Osteoblast (primary cell): ENCODE results near the gene AARSD1. TPM values are rescaled to one million over a fixed set of nuclear protein-coding genes. Genes with fewer than 3 reads are reported as not detected.
A peak's percentile ranks its signal among the peaks of the same experiment; 100 is the strongest.

Experiments
- DNase-seq: peaks from one replicate; pipeline ENCODE4 v3.0.0; 2011; ENCODE audit warnings: low spot score, mixed read lengths; ENCODE audit not compliant: insufficient read length; ENCODE audit errors: missing footprints
- H2AFZ ChIP-seq: 2 replicates; pipeline ENCODE4 v1.6.0; 2011; ENCODE audit warnings: mild to moderate bottlenecking, low read length
- H3K27ac ChIP-seq: 2 replicates; pipeline ENCODE4 v1.5.1; 2011; ENCODE audit warnings: mild to moderate bottlenecking, low read depth, low read length, moderate library complexity
- H3K27me3 ChIP-seq: 2 replicates; pipeline ENCODE4 v1.6.0; 2012; ENCODE audit warnings: mild to moderate bottlenecking, control low read depth, inconsistent platforms, low read length, moderate library complexity; ENCODE audit not compliant: insufficient read depth
- H3K36me3 ChIP-seq: 2 replicates; pipeline ENCODE4 v1.5.1; 2011; ENCODE audit warnings: mild to moderate bottlenecking, low read length, control low read depth, moderate library complexity; ENCODE audit not compliant: insufficient read depth
- H3K4me1 ChIP-seq: 2 replicates; pipeline ENCODE4 v1.5.1; 2011; ENCODE audit warnings: mild to moderate bottlenecking, low read length, control low read depth, moderate library complexity; ENCODE audit not compliant: insufficient read depth
- H3K4me2 ChIP-seq: 2 replicates; pipeline ENCODE4 v1.6.0; 2011; ENCODE audit warnings: mild to moderate bottlenecking, low read length; ENCODE audit not compliant: insufficient read depth
- H3K4me3 ChIP-seq: fragments of 200-600 bp; sonication (generic); 3 replicates; pipeline ENCODE4 v1.5.1; 2012; ENCODE audit warnings: mild to moderate bottlenecking, low read length, inconsistent platforms; ENCODE audit not compliant: insufficient read depth
- H3K79me2 ChIP-seq: 2 replicates; pipeline ENCODE4 v1.6.0; 2012; ENCODE audit warnings: mild to moderate bottlenecking, low read length, control low read depth, inconsistent platforms; ENCODE audit not compliant: insufficient read depth
- H3K9me3 ChIP-seq: 2 replicates; pipeline ENCODE4 v1.5.1; 2011; ENCODE audit warnings: low read depth, low read length, control low read depth
- H4K20me1 ChIP-seq: 2 replicates; pipeline ENCODE4 v1.6.0; 2012; ENCODE audit warnings: mild to moderate bottlenecking, low read length, control low read depth; ENCODE audit not compliant: insufficient read depth
- total RNA-seq: library from RNA; depleted of rRNA; stranded (reverse); fragments of >200 nt; gene quantifications from 2 replicates; pipeline ENCODE4 v1.2.3, GENCODE V29; 2012
- TF ChIP-seq, protein P1 (sequence below): IDR thresholded peaks from 2 replicates; pipeline ENCODE4 v1.5.1; 2011; ENCODE audit warnings: mild to moderate bottlenecking, low read depth, low read length, moderate library complexity; ENCODE audit errors: extremely low read depth

AARSD1 gene
- total RNA-seq, 1 donor: 14.1 TPM

DNA sequence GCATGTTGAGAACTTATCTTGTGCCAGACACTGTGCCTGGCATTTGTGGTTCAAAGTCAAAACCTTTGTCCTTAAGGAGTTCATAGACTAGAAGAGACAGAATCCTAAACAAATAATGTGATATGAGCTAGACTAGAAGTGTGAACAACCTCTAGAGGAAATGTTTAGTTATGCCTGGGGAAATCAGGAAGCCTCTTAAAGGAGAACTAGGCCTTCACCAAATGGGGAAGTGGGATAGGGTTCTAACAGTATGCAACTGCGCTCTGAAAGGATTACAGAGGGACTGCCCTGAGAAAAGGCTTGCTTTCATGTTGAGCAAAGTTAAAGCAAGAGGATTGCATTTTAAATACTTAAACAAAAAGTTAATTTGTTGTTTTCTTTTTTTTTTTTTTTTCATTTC lies 21.0 kb upstream of the AARSD1 start:
- H3K79me2 ChIP-seq: peaks cover 60% of the 10 kb centered on the region
- peaks cover 29% of the 10 kb centered on the region for H3K4me1 ChIP-seq

DNA sequence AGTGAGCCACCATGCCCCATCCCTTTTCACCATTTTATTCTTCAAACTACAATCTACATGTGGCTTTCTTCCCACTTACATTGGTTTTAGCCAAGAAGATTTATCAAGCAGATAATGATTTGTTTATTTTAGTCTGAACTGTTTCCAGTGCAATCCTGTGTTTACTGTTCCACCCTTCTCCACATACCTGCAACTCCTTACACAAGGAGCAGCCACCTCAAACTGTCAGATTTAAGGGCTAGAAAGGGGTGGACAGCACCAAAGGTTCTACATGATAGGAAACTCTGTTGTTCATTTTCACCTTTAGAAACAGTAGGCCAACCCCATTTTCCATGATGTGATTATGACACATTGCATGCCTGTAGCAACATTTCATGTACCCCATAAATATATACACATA lies 18.0 kb upstream of the AARSD1 start:
- peaks cover 6% of the 10 kb centered on the region for H4K20me1 ChIP-seq
- peaks cover 18% of the 10 kb centered on the region for H3K36me3 ChIP-seq
- peaks cover 17% of the 10 kb centered on the region for H3K4me1 ChIP-seq
- H3K27me3 ChIP-seq: no peaks in the 10 kb centered on the region
- no peak overlapping the region for H3K4me3 ChIP-seq
- H3K79me2 ChIP-seq: peaks cover 63% of the 10 kb centered on the region
- peak overlapping the region; percentile 76 for H3K27ac ChIP-seq
- no peaks in the 10 kb centered on the region for H3K9me3 ChIP-seq
- peak overlapping the region; percentile 100 for H3K4me2 ChIP-seq
- TF ChIP-seq, protein P1, sequence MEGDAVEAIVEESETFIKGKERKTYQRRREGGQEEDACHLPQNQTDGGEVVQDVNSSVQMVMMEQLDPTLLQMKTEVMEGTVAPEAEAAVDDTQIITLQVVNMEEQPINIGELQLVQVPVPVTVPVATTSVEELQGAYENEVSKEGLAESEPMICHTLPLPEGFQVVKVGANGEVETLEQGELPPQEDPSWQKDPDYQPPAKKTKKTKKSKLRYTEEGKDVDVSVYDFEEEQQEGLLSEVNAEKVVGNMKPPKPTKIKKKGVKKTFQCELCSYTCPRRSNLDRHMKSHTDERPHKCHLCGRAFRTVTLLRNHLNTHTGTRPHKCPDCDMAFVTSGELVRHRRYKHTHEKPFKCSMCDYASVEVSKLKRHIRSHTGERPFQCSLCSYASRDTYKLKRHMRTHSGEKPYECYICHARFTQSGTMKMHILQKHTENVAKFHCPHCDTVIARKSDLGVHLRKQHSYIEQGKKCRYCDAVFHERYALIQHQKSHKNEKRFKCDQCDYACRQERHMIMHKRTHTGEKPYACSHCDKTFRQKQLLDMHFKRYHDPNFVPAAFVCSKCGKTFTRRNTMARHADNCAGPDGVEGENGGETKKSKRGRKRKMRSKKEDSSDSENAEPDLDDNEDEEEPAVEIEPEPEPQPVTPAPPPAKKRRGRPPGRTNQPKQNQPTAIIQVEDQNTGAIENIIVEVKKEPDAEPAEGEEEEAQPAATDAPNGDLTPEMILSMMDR: no peak
- H2AFZ ChIP-seq: no peak overlapping the region
- peak; percentile 2 for DNase-seq

More for the DNA sequence above, 21.0 kb upstream of the AARSD1 start:
- H2AFZ ChIP-seq: no peak overlapping the region
- H3K27ac ChIP-seq: no peak overlapping the region
- H3K4me3 ChIP-seq: no peak overlapping the region
- H3K27me3 ChIP-seq: no peaks in the 10 kb centered on the region
- H3K4me2 ChIP-seq: no peak overlapping the region
- H3K9me3 ChIP-seq: no peaks in the 10 kb centered on the region
- peaks cover 6% of the 10 kb centered on the region for H4K20me1 ChIP-seq
- DNase-seq: peak; percentile 14
- TF ChIP-seq, protein P1: no peak
- peaks cover 28% of the 10 kb centered on the region for H3K36me3 ChIP-seq

DNA sequence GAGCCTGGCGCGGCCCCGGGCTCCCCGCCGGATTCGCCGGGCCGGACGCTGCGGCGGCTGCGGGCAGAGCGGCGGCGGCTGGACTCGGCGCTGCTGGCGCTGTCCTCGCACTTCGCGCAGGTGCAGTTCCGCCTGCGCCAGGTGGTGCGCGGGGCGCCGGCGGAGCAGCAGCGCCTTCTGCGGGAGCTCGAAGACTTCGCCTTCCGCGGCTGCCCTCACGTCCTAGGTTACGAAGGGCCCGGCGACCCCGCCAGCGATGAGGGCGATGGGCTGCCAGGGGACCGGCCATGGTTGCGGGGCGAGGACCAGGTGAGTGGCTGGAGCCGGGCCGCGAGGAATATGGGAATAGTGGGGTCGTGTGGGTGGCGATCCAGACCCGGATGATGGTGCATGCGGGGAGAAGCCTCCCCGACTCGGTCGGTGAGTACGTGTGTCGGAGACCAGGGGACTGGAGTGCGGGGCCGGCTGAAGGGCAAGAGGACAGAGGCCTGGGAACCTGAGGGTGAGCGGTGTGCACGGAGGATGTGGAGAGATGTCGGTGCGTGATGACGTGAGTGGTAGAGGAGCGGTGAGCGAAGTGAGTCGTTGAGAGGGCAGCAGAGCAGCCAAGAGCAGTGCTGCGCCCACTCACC lies 16.6 kb upstream of the AARSD1 start:
- Histone ChIP-seq H4K20me1 (peaks cover 6% of the 10 kb centered on the region), H3K4me3 (peak overlapping the region; percentile 99), H3K36me3 (peaks cover 10% of the 10 kb centered on the region), H3K9me3 (no peaks in the 10 kb centered on the region), H3K4me1 (peaks cover 17% of the 10 kb centered on the region), H3K27me3 (no peaks in the 10 kb centered on the region), H2AFZ (peak overlapping the region; percentile 83), H3K27ac (peak overlapping the region; percentile 76), H3K79me2 (peaks cover 54% of the 10 kb centered on the region), H3K4me2 (peak overlapping the region; percentile 100)
- TF ChIP-seq, protein P1: no peak
- peak; percentile 93 for DNase-seq

DNA sequence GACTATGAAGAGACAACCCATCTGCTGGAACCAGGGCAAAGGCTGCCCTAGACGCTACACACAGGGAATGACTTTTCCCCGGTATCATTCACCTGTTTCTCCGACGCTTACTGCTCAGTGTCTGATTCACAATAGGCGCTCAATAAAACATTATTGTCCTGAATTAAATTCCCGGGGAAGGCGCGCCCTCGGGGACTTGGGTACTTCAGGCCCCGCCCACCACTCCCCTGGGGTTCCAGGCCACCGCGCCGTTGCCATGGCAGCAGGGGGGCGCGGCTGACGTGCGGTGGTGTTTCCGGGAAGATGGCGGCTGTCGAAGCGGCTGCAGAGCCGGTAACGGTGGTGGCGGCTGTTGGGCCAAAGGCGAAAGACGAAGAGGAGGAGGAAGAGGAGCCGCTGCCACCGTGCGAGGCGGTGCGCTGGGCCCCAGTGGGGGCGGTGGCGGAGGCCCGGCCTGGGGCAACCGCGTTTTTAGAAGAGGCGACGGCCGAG lies 16.1 kb upstream of the AARSD1 start, which contains the start of gene RUNDC1:
TSS of gene RUNDC1 (plus strand) at position 292 of the 492 bp plus-strand sequence. CDS start at position 304, 12 bp downstream.
- TF ChIP-seq, protein P1: no peak
- peaks cover 49% of the 10 kb centered on the region for H3K79me2 ChIP-seq
- no peaks in the 10 kb centered on the region for H3K9me3 ChIP-seq
- H3K27me3 ChIP-seq: no peaks in the 10 kb centered on the region
- peak within 1 kb of the TSS; percentile 100 for H3K4me2 ChIP-seq
- H3K4me3 ChIP-seq: peak within 1 kb of the TSS; percentile 99
- peak; percentile 99 for DNase-seq
- H4K20me1 ChIP-seq: peaks cover 6% of the 10 kb centered on the region
- peak within 1 kb of the TSS; percentile 88 for H2AFZ ChIP-seq
- peak within 1 kb of the TSS; percentile 76 for H3K27ac ChIP-seq
- H3K4me1 ChIP-seq: peaks cover 17% of the 10 kb centered on the region
- H3K36me3 ChIP-seq: peaks cover 4% of the 10 kb centered on the region
